Pericardium fibroblast (primary cell): Measurements from ENCODE around the gene GCSAM. TPM values are rescaled to one million over a fixed set of nuclear protein-coding genes. Genes with fewer than 3 reads are reported as not detected.

Experiments
- total RNA-seq: library from RNA; depleted of rRNA; stranded (reverse); fragments of >200 nt; gene quantifications from 2 replicates; pipeline ENCODE4 v1.2.3, GENCODE V29; 2015

The GCSAM gene, protein sequence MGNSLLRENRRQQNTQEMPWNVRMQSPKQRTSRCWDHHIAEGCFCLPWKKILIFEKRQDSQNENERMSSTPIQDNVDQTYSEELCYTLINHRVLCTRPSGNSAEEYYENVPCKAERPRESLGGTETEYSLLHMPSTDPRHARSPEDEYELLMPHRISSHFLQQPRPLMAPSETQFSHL
- not detected in 2 replicates for total RNA-seq

GRCh38 chr3:112132975-112133448, at the start of gene GCSAM:
Gene GCSAM (minus strand): TSS chr3:112133248. CDS start chr3:112133120, 128 bp downstream.

DNA sequence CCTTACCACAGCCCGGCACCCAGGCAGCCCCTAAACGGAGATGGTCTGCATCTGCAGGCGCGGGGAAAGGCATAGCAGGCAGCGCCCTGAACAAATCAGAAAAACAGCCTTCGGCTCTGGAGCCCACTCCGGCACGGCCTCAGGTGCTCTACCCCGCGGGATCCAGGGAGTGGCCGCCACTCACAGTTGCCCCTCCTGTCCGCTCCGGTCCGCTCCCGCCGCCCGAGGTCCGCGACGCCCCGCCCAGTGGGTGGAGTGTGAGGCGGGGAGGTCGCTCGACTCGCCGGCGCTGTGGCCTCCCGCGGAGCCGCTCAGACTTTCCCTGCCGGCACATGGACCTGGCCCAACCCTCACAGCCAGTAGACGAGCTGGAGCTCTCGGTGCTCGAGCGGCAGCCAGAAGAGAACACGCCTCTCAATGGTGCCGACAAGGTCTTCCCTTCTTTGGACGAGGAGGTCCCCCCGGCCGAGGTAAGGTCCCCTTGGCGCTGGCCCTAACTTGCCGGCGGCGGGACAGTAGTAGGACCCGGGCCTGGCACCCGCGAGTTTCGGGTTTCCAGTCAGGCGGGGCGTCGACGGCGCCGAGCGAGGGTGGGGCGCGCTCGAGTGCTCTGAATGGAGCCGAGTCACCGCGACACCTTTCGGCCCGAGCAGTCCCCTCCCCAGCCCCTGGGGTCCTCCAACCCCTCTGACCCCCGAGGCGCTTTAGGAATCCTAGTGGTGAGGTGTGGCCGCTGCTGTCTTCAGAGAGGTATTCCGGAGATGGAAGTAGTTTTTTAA, 46.8 kb downstream of the GCSAM start, which contains the start of gene C3orf52:
TSS of gene C3orf52 (plus strand) at position 314 of the 779 bp plus-strand sequence. CDS start at position 333, 19 bp downstream.

Other genes with a start within 250 kb of the GCSAM start
- gene ABHD10, start 154.2 kb downstream of the GCSAM start, total RNA-seq = 14.1 and 16.0 TPM in 2 replicates
- gene TAGLN3, start 134.3 kb downstream of the GCSAM start, total RNA-seq = 0.34 TPM in 1 of 2 replicates, not detected in the other
- not detected in 2 replicates for gene TMPRSS7, start 98.5 kb downstream of the GCSAM start, total RNA-seq
- gene C3orf52, start 46.9 kb downstream of the GCSAM start, total RNA-seq = 1.3 and 2.9 TPM in 2 replicates
- gene SLC9C1, start 161.0 kb upstream of the GCSAM start, total RNA-seq = not detected in 2 replicates
- 3.7 and 39.3 TPM in 2 replicates for gene CD200, start 199.9 kb upstream of the GCSAM start, total RNA-seq